Measurements from ENCODE around the gene FHL1. TPM values are rescaled to one million over a fixed set of nuclear protein-coding genes. Genes with fewer than 3 reads are reported as not detected.
"Not testable (repeated sequence)": the region's sequence is repeated elsewhere in the genome, so short reads cannot be mapped to it uniquely, and the experiment has no call there.

The FHL1 gene
- total RNA-seq, 1 donor from 2014 or later, result 4.5 TPM

DNA sequence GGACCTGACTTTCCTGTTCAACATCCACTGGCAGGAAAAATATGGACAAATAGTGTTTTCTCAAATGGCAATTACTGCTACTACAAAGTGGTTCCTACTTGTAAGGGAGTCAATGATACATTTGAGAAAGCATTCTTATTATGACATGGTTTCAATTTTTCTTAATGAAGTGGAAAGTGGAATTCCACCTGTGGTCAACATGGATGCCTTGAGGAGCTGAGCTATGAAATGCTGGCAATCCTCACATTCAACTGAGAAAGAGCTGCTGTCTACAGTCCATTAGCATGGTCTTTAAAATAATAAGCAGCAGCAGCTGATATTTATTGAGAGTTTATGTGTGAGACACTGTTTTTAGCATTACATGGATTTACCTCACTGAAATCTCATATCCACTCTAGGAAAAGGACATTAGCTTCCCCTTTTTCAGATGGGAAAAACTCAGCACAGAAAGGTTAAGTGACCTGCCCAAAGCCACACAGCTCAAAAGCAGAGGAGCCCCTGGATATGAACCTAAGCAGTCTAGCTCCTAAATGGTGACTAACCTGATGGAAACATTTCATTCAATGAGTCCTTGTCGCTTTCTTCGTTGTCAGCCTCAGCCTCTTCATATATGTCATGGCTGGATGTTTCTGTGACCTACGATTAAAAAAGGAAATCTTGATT lies 74.6 kb downstream of the FHL1 start:
- H3K4me1 Mint-ChIP-seq (ENCODE audit: low read depth), result peaks cover 16% of the 10 kb centered on the region
- H3K9me3 Mint-ChIP-seq, result no peaks in the 10 kb centered on the region
- no peak overlapping the region for H3K4me3 Mint-ChIP-seq (ENCODE audit: low read depth)
- intact Hi-C loops (cut with micrococcal nuclease), result no loop called here
- H3K27ac Mint-ChIP-seq, result no peak overlapping the region
- H3K27me3 Mint-ChIP-seq (ENCODE audit: low read depth), result no peaks in the 10 kb centered on the region
- no peak for DNase-seq (ENCODE audit: low spot score)
- H3K36me3 Mint-ChIP-seq (ENCODE audit: low read depth), result peaks cover 69% of the 10 kb centered on the region

DNA sequence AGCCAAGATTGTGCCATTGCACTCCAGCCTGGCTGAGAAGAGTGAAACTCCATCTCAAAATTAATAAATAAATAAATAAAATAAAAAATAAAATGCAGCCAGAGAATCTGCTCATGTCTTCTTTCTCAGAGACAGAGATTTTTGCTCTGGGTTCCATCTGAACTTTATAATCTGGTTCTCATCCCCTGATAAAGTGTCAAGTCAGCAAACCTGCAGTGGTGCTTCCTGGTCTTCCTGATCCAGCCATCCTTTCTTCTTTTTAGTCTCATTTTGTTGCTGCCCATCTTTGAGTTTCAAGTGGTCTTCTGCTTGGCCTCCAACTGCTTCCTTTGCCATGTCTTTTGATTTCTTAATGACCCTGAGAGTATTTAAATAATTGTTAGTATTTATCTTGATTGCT lies 79.7 kb downstream of the FHL1 start:
- intact Hi-C loops (cut with micrococcal nuclease), result loop anchor here (5.0 kb wide), 1 partner anchor 40 kb away; no protein-coding TSS in a partner anchor
- Mint-ChIP-seq H3K9me3 (no peaks in the 10 kb centered on the region), H3K4me1 (ENCODE audit: low read depth) (peaks cover 21% of the 10 kb centered on the region), H3K27me3 (ENCODE audit: low read depth) (no peaks in the 10 kb centered on the region), H3K4me3 (ENCODE audit: low read depth) (no peak overlapping the region), H3K27ac (no peak overlapping the region), H3K36me3 (ENCODE audit: low read depth) (peaks cover 79% of the 10 kb centered on the region)
- no peak for DNase-seq (ENCODE audit: low spot score)

DNA sequence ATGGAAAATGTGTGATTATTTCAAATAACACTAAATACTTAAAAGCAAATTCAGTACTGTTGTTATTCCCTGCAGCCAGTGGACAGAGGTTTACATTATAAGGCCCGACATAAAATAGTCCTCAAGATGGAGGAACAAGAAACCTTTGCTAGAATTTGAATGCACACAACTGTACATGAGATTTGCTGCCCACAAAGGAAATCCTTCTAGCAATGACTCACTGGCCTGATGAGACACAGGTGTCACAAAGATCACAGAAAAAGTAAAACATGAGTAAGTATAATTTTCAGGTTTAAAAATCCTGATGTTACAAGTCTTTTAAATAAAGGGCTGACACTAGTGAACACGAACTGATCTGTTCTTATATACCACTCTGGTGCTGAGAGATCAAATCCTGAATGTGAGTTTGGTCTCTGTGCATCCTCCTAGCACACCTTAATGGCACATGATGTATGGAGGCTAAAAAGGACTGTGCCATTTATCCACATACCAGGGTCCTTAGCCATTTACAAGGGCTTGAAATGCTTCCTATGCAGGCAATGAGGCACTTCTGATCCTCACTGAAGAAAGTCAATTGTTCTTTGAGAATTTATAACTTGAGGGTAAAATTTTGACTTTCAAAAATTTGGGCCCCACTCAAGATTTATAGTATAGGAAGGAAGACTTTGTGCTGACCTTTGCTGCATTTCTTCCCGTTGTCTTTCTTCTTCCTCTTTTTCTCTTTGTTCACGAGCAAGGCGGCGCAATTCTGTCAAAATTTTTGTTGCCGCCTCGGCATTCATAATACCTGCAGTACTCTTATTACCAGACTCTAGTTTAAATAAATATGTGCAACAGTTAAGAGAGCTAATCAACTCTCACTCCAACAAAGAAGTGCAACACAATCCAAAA lies 80.9 kb downstream of the FHL1 start:
- peaks cover 77% of the 10 kb centered on the region for H3K36me3 Mint-ChIP-seq (ENCODE audit: low read depth)
- DNase-seq (ENCODE audit: low spot score), result no peak
- no peak overlapping the region for H3K4me3 Mint-ChIP-seq (ENCODE audit: low read depth)
- H3K4me1 Mint-ChIP-seq (ENCODE audit: low read depth), result peaks cover 21% of the 10 kb centered on the region
- H3K27ac Mint-ChIP-seq, result no peak overlapping the region
- H3K27me3 Mint-ChIP-seq (ENCODE audit: low read depth), result no peaks in the 10 kb centered on the region
- no peaks in the 10 kb centered on the region for H3K9me3 Mint-ChIP-seq
- intact Hi-C loops (cut with micrococcal nuclease), result loop anchor here (2.0 to 5.0 kb wide), 2 partner anchors 23 to 39 kb away; partner anchors contain the start of gene MAP7D3

DNA sequence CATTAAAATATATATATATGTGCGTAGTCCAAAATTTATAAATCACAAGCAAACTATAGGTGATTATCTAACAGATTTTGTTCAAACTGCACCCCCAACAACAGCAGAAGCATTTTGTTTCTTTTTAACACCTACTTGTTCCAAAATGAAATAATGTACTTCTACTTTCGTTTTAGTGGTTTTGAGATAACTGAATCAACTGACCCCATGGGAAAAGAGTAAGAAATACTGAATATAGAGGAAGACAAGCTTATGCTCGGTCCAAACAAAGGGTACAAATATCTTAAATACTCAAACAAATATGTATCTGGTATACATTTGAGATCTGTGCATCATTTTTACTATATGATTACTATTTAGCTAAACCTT lies 81.5 kb downstream of the FHL1 start:
- Mint-ChIP-seq H3K36me3 (ENCODE audit: low read depth) (peaks cover 76% of the 10 kb centered on the region), H3K4me3 (ENCODE audit: low read depth) (no peak overlapping the region), H3K27ac (no peak overlapping the region), H3K9me3 (no peaks in the 10 kb centered on the region), H3K27me3 (ENCODE audit: low read depth) (no peaks in the 10 kb centered on the region), H3K4me1 (ENCODE audit: low read depth) (peaks cover 21% of the 10 kb centered on the region)
- DNase-seq (ENCODE audit: low spot score), result no peak
- intact Hi-C loops (cut with micrococcal nuclease), result loop anchor here (2.0 to 5.0 kb wide), 2 partner anchors 22 to 38 kb away; partner anchors contain the start of gene MAP7D3

DNA sequence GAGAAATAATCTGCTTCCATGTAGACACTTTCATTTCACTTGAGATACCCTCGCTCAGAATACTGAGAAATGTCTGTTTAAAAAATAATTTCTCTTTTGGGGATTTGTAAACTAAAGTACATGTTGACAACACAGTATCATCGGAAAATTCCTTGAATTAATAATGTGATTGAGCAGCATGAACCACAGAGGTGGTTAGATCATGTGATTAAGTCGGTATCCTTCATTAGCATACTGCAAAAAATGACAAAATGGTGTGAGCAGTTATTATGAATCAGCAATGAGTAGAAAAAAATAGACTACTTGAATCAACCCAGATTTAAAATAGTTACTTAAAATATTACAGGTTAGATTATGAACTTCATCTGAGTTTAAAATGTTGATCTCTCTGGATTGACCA lies 89.7 kb downstream of the FHL1 start:
- H3K27ac Mint-ChIP-seq, result no peak overlapping the region
- no peaks in the 10 kb centered on the region for H3K27me3 Mint-ChIP-seq (ENCODE audit: low read depth)
- no peaks in the 10 kb centered on the region for H3K9me3 Mint-ChIP-seq
- no peak for DNase-seq (ENCODE audit: low spot score)
- H3K4me1 Mint-ChIP-seq (ENCODE audit: low read depth), result no peaks in the 10 kb centered on the region
- intact Hi-C loops (cut with micrococcal nuclease), result no loop called here
- H3K4me3 Mint-ChIP-seq (ENCODE audit: low read depth), result no peak overlapping the region
- peaks cover 48% of the 10 kb centered on the region for H3K36me3 Mint-ChIP-seq (ENCODE audit: low read depth)

DNA sequence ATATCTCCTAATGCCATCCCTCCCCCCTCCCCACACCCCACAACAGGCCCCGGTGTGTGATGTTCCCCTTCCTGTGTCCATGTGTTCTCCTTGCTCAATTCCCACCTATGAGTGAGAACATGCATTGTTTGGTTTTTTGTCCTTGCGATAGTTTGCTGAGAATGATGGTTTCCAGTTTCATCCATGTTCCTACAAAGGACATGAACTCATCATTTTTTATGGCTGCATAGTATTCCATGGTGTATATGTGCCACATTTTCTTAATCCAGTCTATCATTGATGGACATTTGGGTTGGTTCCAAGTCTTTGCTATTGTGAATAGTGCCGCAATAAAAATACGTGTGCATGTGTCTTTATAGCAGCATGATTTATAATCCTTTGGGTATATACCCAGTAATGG lies 90.5 kb downstream of the FHL1 start:
- DNase-seq (ENCODE audit: low spot score); H3K27ac Mint-ChIP-seq; H3K9me3 Mint-ChIP-seq; intact Hi-C loops (cut with micrococcal nuclease); H3K27me3 Mint-ChIP-seq (ENCODE audit: low read depth); H3K4me1 Mint-ChIP-seq (ENCODE audit: low read depth); H3K4me3 Mint-ChIP-seq (ENCODE audit: low read depth): not testable (repeated sequence)
- peaks cover 53% of the 10 kb centered on the region for H3K36me3 Mint-ChIP-seq (ENCODE audit: low read depth)

DNA sequence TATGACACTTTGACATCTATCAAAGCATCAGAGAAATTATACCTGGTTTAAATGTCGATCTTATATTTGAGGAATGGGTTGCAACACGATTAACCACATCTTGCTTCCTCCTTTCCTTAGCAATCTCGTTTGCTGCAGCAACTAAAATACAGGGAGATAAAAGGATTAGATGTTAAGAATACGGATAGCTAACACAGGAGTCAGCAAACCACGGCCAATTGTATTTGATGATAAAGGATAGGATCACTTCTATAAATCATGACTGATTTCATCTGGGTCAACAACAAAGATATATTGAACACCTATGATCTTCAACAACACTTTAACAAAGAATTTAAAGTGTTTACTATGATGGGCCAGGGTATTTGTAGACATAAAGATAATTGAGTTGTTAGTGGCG lies 98.9 kb downstream of the FHL1 start:
- DNase-seq (ENCODE audit: low spot score), result no peak
- Mint-ChIP-seq H3K36me3 (ENCODE audit: low read depth) (peaks cover 35% of the 10 kb centered on the region), H3K27ac (no peak overlapping the region), H3K4me1 (ENCODE audit: low read depth) (peaks cover 6% of the 10 kb centered on the region), H3K4me3 (ENCODE audit: low read depth) (no peak overlapping the region), H3K27me3 (ENCODE audit: low read depth) (no peaks in the 10 kb centered on the region), H3K9me3 (no peaks in the 10 kb centered on the region)
- intact Hi-C loops (cut with micrococcal nuclease), result no loop called here

DNA sequence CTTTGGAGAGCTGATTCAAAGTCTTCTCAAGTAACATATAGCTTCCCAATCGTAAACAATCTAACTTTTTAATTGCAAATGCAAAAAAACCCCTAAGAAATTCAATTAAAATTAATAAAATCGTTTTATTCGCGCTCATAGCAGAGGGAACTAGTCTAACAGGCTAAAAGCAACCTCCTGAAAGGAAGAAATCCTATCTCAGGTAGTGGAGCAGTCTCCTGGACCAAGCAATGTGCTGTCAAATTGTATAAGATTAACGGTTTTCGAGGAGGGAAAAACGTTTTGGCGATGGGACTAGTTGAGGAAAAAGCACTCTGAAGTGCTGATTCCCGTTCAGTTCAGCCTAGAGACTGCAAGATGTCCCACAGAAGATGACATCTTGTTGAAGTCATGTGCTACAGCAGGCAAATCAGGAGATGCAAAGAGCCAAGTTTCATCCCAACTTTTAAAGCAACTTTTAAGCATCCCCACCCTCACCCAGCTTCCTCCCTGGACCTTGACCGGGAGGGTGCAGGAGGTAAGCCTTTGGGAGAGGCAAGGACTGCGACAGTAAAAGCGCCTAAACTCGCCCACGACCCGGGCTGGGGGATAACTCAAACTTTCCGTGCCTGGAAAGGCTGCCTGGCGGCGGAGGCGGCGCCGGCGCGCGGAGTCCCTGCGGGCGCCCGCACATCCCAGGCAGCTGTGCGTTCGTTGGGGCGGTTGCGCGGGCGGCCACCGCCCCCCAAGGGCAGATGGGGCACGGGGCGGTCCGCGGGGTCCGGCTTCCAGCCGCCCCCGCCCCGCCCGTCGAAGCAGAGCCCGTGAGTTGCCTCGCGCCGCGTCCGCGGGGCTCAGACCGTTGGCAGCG lies 103.1 kb downstream of the FHL1 start:
- DNase-seq (ENCODE audit: low spot score), result peak; percentile 18
- H3K36me3 Mint-ChIP-seq (ENCODE audit: low read depth), result peaks cover 6% of the 10 kb centered on the region
- peaks cover 13% of the 10 kb centered on the region for H3K4me1 Mint-ChIP-seq (ENCODE audit: low read depth)
- peak overlapping the region; percentile 74 for H3K4me3 Mint-ChIP-seq (ENCODE audit: low read depth)
- no peaks in the 10 kb centered on the region for H3K27me3 Mint-ChIP-seq (ENCODE audit: low read depth)
- H3K9me3 Mint-ChIP-seq, result no peaks in the 10 kb centered on the region
- peak overlapping the region; percentile 75 for H3K27ac Mint-ChIP-seq
- intact Hi-C loops (cut with micrococcal nuclease), result loop anchor here (1.0 to 10.0 kb wide), 3 partner anchors 9 to 444 kb away; no protein-coding TSS in a partner anchor

GRCh38 chrX:136251041-136251991 lies 104.0 kb downstream of the FHL1 start, which contains the start of gene MAP7D3:
Gene MAP7D3 (minus strand): TSS chrX:136251400. CDS start chrX:136251358, 42 bp downstream.
- intact Hi-C loops (cut with micrococcal nuclease), result loop anchor here (1.0 to 10.0 kb wide), 3 partner anchors 8 to 443 kb away; no protein-coding TSS in a partner anchor
- H3K27me3 Mint-ChIP-seq (ENCODE audit: low read depth), result no peaks in the 10 kb centered on the region
- peak within 1 kb of the TSS; percentile 90 for H3K27ac Mint-ChIP-seq

GRCh38 chrX:136255541-136255940 lies 108.2 kb downstream of the FHL1 start:
- H3K27ac Mint-ChIP-seq, result no peak overlapping the region
- H3K27me3 Mint-ChIP-seq (ENCODE audit: low read depth), result no peaks in the 10 kb centered on the region
- H3K4me1 Mint-ChIP-seq (ENCODE audit: low read depth), result peaks cover 24% of the 10 kb centered on the region
- DNase-seq (ENCODE audit: low spot score), result no peak
- H3K4me3 Mint-ChIP-seq (ENCODE audit: low read depth), result no peak overlapping the region
- no peaks in the 10 kb centered on the region for H3K9me3 Mint-ChIP-seq
- intact Hi-C loops (cut with micrococcal nuclease), result loop anchor here (10.0 kb wide), 1 partner anchor 439 kb away; no protein-coding TSS in a partner anchor
- no peaks in the 10 kb centered on the region for H3K36me3 Mint-ChIP-seq (ENCODE audit: low read depth)

More at GRCh38 chrX:136251041-136251991, 104.0 kb downstream of the FHL1 start, which contains the start of gene MAP7D3:
- DNase-seq (ENCODE audit: low spot score), result peak; percentile 58
- Mint-ChIP-seq H3K36me3 (ENCODE audit: low read depth) (peaks cover 2% of the 10 kb centered on the region), H3K4me1 (ENCODE audit: low read depth) (peaks cover 13% of the 10 kb centered on the region), H3K9me3 (no peaks in the 10 kb centered on the region), H3K4me3 (ENCODE audit: low read depth) (peak within 1 kb of the TSS; percentile 88)

DNA sequence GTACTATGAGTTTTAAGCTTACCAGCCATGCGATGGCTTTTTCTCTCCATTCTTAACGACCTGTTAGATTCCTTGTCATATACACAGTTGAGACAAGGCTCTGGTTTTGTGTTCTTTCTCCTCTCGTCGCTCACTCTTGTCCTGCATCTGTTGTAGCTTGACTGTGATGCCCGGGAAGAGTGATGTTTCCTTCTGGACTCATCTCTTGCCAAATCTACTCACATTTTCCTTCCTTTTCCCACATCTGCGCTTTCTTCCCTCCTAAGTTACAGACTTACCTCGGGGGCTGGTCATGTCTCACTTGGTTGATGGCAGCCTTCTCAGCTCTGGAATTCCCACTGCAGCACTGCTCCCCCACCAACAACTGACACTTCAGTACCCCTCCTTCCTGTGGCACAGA lies 108.7 kb downstream of the FHL1 start:
- Mint-ChIP-seq H3K9me3 (no peaks in the 10 kb centered on the region), H3K27me3 (ENCODE audit: low read depth) (no peaks in the 10 kb centered on the region), H3K4me1 (ENCODE audit: low read depth) (peaks cover 28% of the 10 kb centered on the region), H3K27ac (no peak overlapping the region), H3K36me3 (ENCODE audit: low read depth) (no peaks in the 10 kb centered on the region), H3K4me3 (ENCODE audit: low read depth) (no peak overlapping the region)
- no peak for DNase-seq (ENCODE audit: low spot score)
- intact Hi-C loops (cut with micrococcal nuclease), result loop anchor here (10.0 kb wide), 1 partner anchor 439 kb away; no protein-coding TSS in a partner anchor

Data from activated T-helper 2 cell treated with anti-CD3 and anti-CD28 coated beads, Interferon-gamma antibody, Interleukin-2, Interleukin-4, amounts not matched to agents 10 μg/mL and 5 μg/mL and 100 μg/mL, durations not matched to agents 14 hours and 24 hours and 36 hours (primary cell).